SK-N-SH (cell line): ENCODE results near the gene OR2B6. TPM values are rescaled to one million over a fixed set of nuclear protein-coding genes. Genes with fewer than 3 reads are reported as not detected.

Source experiments
- CTCF ChIA-PET: fragments of 300-600, 350-600 bp; formaldehyde crosslinking; extraction: SDS; loops from one replicate; lab custom pipeline; 2021; lab: Yijun Ruan, JAX
- POLR2A ChIA-PET: fragments of 350-600 bp; sonication (Branson Sonifier 250); formaldehyde crosslinking; extraction: SDS; loops from one replicate; lab custom pipeline; 2020; ENCODE audit warnings: antibody characterized with exemption, inconsistent platforms; lab: Yijun Ruan, JAX
- DNase-seq: peaks from one replicate; pipeline ENCODE4 v3.0.0; 2012
- H2AFZ ChIP-seq: fragments of 200-600 bp; sonication (generic); 2 replicates; pipeline ENCODE4 v1.8.1; 2016; ENCODE audit warnings: antibody characterized with exemption, mild to moderate bottlenecking, low read depth
- H3F3A ChIP-seq: fragments of 200-600 bp; sonication (generic); replicated peaks from 2 replicates; pipeline ENCODE3; 2016; ENCODE audit warnings: antibody characterized with exemption, mild to moderate bottlenecking; ENCODE audit not compliant: insufficient read depth
- H3K27ac ChIP-seq, 2 experiments: fragments of 200-500 bp in 1 of 2; fragments of 200-600 bp in 1 of 2; sonication (Bioruptor generic) in 1 of 2; sonication (generic), shearing (Covaris generic) in 1 of 2; 2 replicates each; pipeline versions ENCODE4 v1.5.1 to v1.6.1; 2014 to 2016; ENCODE audit warnings: low read depth in 2 of 2, inconsistent platforms in 1 of 2, low read length in 1 of 2, mild to moderate bottlenecking in 1 of 2, mixed read lengths in 1 of 2
- H3K27me3 ChIP-seq: fragments of 200-600 bp; sonication (generic), shearing (Covaris generic); 2 replicates; pipeline ENCODE4 v1.6.1; 2016; ENCODE audit warnings: mixed run types; ENCODE audit not compliant: insufficient read depth
- H3K36me3 ChIP-seq, 2 experiments: fragments of 200-500 bp in 1 of 2; fragments of 200-600 bp in 1 of 2; sonication (Bioruptor generic) in 1 of 2; sonication (generic) in 1 of 2; replicated peaks in 1 of 2; 2 replicates each; pipeline versions ENCODE3 to v1.5.1; 2014 to 2016; ENCODE audit warnings: low read length in 1 of 2, mild to moderate bottlenecking in 1 of 2; ENCODE audit not compliant: insufficient read depth in 2 of 2, control insufficient read depth in 1 of 2
- H3K4me1 ChIP-seq, 2 experiments: fragments of 200-500 bp in 1 of 2; fragments of 200-600 bp in 1 of 2; sonication (Bioruptor generic) in 1 of 2; sonication (generic), shearing (Covaris generic) in 1 of 2; 2 replicates each; pipeline versions ENCODE4 v1.5.1 to v1.6.1; 2014 to 2016; ENCODE audit warnings: low read depth in 1 of 2, low read length in 1 of 2, mixed run types in 1 of 2; ENCODE audit not compliant: insufficient read depth in 2 of 2, control insufficient read depth in 1 of 2
- H3K4me2 ChIP-seq: fragments of 200-600 bp; sonication (generic), shearing (Covaris generic); 2 replicates; pipeline ENCODE4 v1.6.1; 2017; ENCODE audit warnings: mixed run types
- H3K4me3 ChIP-seq, 2 experiments: fragments of 200-500 bp in 1 of 2; fragments of 200-600 bp in 1 of 2; sonication (Bioruptor generic) in 1 of 2; sonication (generic), shearing (Covaris generic) in 1 of 2; 2 replicates each; pipeline versions ENCODE4 v1.5.1 to v1.8.1; 2014 to 2016; ENCODE audit warnings: low read depth in 2 of 2, inconsistent platforms in 1 of 2, low read length in 1 of 2, mild to moderate bottlenecking in 1 of 2, mixed read lengths in 1 of 2, moderate library complexity in 1 of 2
- H3K79me2 ChIP-seq: fragments of 200-600 bp; sonication (generic); 2 replicates; pipeline ENCODE4 v1.8.1; 2017; ENCODE audit warnings: mild to moderate bottlenecking; ENCODE audit not compliant: insufficient read depth
- H3K9ac ChIP-seq: fragments of 200-600 bp; sonication (generic); 2 replicates; pipeline ENCODE4 v1.6.1; 2017; ENCODE audit warnings: mixed run types
- H3K9me2 ChIP-seq: fragments of 200-600 bp; sonication (generic); 2 replicates; pipeline ENCODE4 v1.6.1; 2017; ENCODE audit warnings: mixed run types
- H3K9me3 ChIP-seq: fragments of 200-600 bp; sonication (generic); 2 replicates; pipeline ENCODE4 v1.6.1; 2017; ENCODE audit warnings: mixed run types, mild to moderate bottlenecking, moderate library complexity
- H4K20me1 ChIP-seq: fragments of 200-600 bp; sonication (generic); 2 replicates; pipeline ENCODE4 v1.6.1; 2017; ENCODE audit warnings: mild to moderate bottlenecking, mixed run types; ENCODE audit not compliant: insufficient read depth
- FOXM1 ChIP-seq: IDR thresholded peaks from 2 replicates; pipeline ENCODE4 v1.4.0; 2012; ENCODE audit warnings: low read depth, mild to moderate bottlenecking
- GATA2 ChIP-seq: sonication (generic); formaldehyde crosslinking; IDR thresholded peaks from 2 replicates; pipeline ENCODE4 v1.5.0; 2020; ENCODE audit warnings: mild to moderate bottlenecking, missing genetic modification reagents
- MEF2A ChIP-seq: IDR thresholded peaks from 2 replicates; pipeline ENCODE4 v1.4.0; 2012; ENCODE audit warnings: low read depth, borderline replicate concordance
- MXI1 ChIP-seq: IDR thresholded peaks from 2 replicates; pipeline ENCODE4 v1.6.1; 2012; ENCODE audit warnings: mild to moderate bottlenecking, low read depth, low read length, improper control_type of control experiment
- NFIC ChIP-seq: IDR thresholded peaks from 2 replicates; pipeline ENCODE4 v1.4.0; 2012; ENCODE audit warnings: borderline replicate concordance
- NRF1 ChIP-seq: IDR thresholded peaks from 2 replicates; pipeline ENCODE4 v1.6.1; 2012; ENCODE audit warnings: low read depth, mild to moderate bottlenecking, low read length
- RAD21 ChIP-seq: IDR thresholded peaks from 2 replicates; pipeline ENCODE4 v1.6.1; 2012; ENCODE audit warnings: mild to moderate bottlenecking, low read length
- RFX5 ChIP-seq: IDR thresholded peaks from 2 replicates; pipeline ENCODE4 v1.6.1; 2012; ENCODE audit warnings: mild to moderate bottlenecking, improper control_type of control experiment, low read length
- TAF1 ChIP-seq: IDR thresholded peaks from 2 replicates; pipeline ENCODE4 v1.6.1; 2012; ENCODE audit warnings: low read depth, mild to moderate bottlenecking, low read length, moderate library complexity, borderline replicate concordance
- TCF12 ChIP-seq: IDR thresholded peaks from 2 replicates; pipeline ENCODE4 v1.4.0; 2012
- USF1 ChIP-seq: IDR thresholded peaks from 2 replicates; pipeline ENCODE4 v1.4.0; 2012; ENCODE audit warnings: low read depth, borderline replicate concordance
- WGBS: methylation state at CpG from one replicate; pipeline ENCODE4 v1.1.6; 2017; ENCODE audit warnings: low lambda C conversion rate; 5-methylcytosine and 5-hydroxymethylcytosine counted together
- polyA plus RNA-seq, 3 experiments: library from polyadenylated mRNA; depleted of rRNA; stranded (reverse); fragments of >200 nt; gene quantifications; 2 replicates each; pipeline ENCODE4 v1.2.3, GENCODE V29; 2012
- TF ChIP-seq, protein P1 (sequence below): IDR thresholded peaks from 2 replicates; pipeline ENCODE4 v1.4.0; 2012; ENCODE audit warnings: low read depth, borderline replicate concordance
- TF ChIP-seq, protein P2 (sequence below): IDR thresholded peaks from 2 replicates; pipeline ENCODE4 v1.6.1; 2012; ENCODE audit warnings: mild to moderate bottlenecking, low read depth, low read length, moderate library complexity

The OR2B6 gene
- polyA plus RNA-seq, 1 of the 3 experiments (the other 2 are of a cell fraction), result 0.21 TPM

DNA sequence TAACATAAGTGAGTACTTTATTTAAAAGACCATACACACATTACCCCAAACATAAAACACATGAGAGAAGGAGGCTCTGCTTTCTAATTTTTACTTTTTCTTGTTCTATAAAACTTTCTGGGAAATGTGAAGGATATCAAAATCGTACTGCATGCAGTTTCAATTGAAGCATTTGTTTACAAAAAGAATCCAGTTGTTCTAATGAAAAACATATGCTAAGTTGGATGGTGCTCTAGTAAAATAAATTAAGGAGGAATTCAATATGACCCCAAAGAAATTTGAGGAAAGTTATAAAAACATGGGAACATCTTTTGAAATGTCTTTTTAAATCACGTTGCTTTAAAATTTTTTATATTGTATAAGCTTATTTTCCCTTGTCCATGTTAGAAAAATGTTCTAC lies 37.6 kb downstream of the OR2B6 start:
- no peak for DNase-seq

More for the DNA sequence above, 37.6 kb downstream of the OR2B6 start:
- no peak overlapping the region for H2AFZ ChIP-seq
- ChIA-PET CTCF (no interaction called here), POLR2A (interaction anchor here (0.6 kb wide), 1 partner anchor 98 kb away, joined by 3 read pairs; no protein-coding TSS in a partner anchor)
- TF ChIP-seq RFX5 (no peak), NRF1 (no peak), TCF12 (no peak), RAD21 (no peak), MXI1 (no peak), FOXM1 (no peak), NFIC (no peak), USF1 (no peak), TAF1 (no peak), GATA2 (CRISPR knock-in tag) (no peak), MEF2A (no peak)
- TF ChIP-seq, protein P1, sequence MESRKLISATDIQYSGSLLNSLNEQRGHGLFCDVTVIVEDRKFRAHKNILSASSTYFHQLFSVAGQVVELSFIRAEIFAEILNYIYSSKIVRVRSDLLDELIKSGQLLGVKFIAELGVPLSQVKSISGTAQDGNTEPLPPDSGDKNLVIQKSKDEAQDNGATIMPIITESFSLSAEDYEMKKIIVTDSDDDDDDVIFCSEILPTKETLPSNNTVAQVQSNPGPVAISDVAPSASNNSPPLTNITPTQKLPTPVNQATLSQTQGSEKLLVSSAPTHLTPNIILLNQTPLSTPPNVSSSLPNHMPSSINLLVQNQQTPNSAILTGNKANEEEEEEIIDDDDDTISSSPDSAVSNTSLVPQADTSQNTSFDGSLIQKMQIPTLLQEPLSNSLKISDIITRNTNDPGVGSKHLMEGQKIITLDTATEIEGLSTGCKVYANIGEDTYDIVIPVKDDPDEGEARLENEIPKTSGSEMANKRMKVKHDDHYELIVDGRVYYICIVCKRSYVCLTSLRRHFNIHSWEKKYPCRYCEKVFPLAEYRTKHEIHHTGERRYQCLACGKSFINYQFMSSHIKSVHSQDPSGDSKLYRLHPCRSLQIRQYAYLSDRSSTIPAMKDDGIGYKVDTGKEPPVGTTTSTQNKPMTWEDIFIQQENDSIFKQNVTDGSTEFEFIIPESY, result no peak
- TF ChIP-seq, protein P2, sequence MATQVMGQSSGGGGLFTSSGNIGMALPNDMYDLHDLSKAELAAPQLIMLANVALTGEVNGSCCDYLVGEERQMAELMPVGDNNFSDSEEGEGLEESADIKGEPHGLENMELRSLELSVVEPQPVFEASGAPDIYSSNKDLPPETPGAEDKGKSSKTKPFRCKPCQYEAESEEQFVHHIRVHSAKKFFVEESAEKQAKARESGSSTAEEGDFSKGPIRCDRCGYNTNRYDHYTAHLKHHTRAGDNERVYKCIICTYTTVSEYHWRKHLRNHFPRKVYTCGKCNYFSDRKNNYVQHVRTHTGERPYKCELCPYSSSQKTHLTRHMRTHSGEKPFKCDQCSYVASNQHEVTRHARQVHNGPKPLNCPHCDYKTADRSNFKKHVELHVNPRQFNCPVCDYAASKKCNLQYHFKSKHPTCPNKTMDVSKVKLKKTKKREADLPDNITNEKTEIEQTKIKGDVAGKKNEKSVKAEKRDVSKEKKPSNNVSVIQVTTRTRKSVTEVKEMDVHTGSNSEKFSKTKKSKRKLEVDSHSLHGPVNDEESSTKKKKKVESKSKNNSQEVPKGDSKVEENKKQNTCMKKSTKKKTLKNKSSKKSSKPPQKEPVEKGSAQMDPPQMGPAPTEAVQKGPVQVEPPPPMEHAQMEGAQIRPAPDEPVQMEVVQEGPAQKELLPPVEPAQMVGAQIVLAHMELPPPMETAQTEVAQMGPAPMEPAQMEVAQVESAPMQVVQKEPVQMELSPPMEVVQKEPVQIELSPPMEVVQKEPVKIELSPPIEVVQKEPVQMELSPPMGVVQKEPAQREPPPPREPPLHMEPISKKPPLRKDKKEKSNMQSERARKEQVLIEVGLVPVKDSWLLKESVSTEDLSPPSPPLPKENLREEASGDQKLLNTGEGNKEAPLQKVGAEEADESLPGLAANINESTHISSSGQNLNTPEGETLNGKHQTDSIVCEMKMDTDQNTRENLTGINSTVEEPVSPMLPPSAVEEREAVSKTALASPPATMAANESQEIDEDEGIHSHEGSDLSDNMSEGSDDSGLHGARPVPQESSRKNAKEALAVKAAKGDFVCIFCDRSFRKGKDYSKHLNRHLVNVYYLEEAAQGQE, result no peak
- no peaks in the 10 kb centered on the region for H4K20me1 ChIP-seq
- no peaks in the 10 kb centered on the region for H3K4me1 ChIP-seq
- H3K4me2 ChIP-seq, result no peak overlapping the region
- H3K9me2 ChIP-seq, result no peaks in the 10 kb centered on the region
- H3K27me3 ChIP-seq, result peaks cover 5% of the 10 kb centered on the region; the same call in 1 of the 2 replicates
- no peaks in the 10 kb centered on the region for H3K79me2 ChIP-seq
- no peak overlapping the region for H3K27ac ChIP-seq
- 0% methylated on average over 2 of the region's 2 CpGs for WGBS
- H3K36me3 ChIP-seq, result no peaks in the 10 kb centered on the region
- H3K9me3 ChIP-seq, result no peaks in the 10 kb centered on the region
- no peak overlapping the region for H3K4me3 ChIP-seq
- H3K9ac ChIP-seq, result no peak overlapping the region
- H3F3A ChIP-seq, result no peaks in the 10 kb centered on the region
